Measurements from ENCODE around the gene KRTAP19-4.

The KRTAP19-4 gene

GRCh38 chr21:30480145-30480544 is 16.8 kb downstream of the KRTAP19-4 start, which contains the start of gene KRTAP19-1:
Gene KRTAP19-1, minus strand, starts transcription at chr21:30480367. Its CDS starts 50 bp downstream, at chr21:30480317.
- TF ChIP-seq MAX (IDR thresholded peaks at IDR 0.05; ENCODE audit: low read depth, low read length) = no peak
- no peak for TF ChIP-seq POLR2A (IDR thresholded peaks at IDR 0.05; ENCODE audit: extremely low read depth, insufficient read length)
- TF ChIP-seq MYC (IDR thresholded peaks at IDR 0.05; ENCODE audit: low read depth, low read length) = no peak
- TF ChIP-seq CTCF (IDR thresholded peaks at IDR 0.05; ENCODE audit: low read depth, low read length) = no peak
- no peak for DNase-seq (ENCODE audit: low read depth)
- no peak within 1 kb of the TSS for H3K4me3 ChIP-seq (ENCODE audit: low read depth, low read length)

GRCh38 chr21:30479259-30479658 is 17.7 kb downstream of the KRTAP19-4 start:
- no peak for TF ChIP-seq POLR2A (IDR thresholded peaks at IDR 0.05; ENCODE audit: extremely low read depth, insufficient read length)
- no peak for TF ChIP-seq MAX (IDR thresholded peaks at IDR 0.05; ENCODE audit: low read depth, low read length)
- TF ChIP-seq CTCF (IDR thresholded peaks at IDR 0.05; ENCODE audit: low read depth, low read length) = no peak
- no peak for TF ChIP-seq MYC (IDR thresholded peaks at IDR 0.05; ENCODE audit: low read depth, low read length)
- no peak for DNase-seq (ENCODE audit: low read depth)
- H3K4me3 ChIP-seq (ENCODE audit: low read depth, low read length) = no peak overlapping the region

GRCh38 chr21:30478004-30478403 is 19.0 kb downstream of the KRTAP19-4 start:
- TF ChIP-seq MYC (IDR thresholded peaks at IDR 0.05; ENCODE audit: low read depth, low read length) = no peak
- no peak for TF ChIP-seq MAX (IDR thresholded peaks at IDR 0.05; ENCODE audit: low read depth, low read length)
- no peak for TF ChIP-seq CTCF (IDR thresholded peaks at IDR 0.05; ENCODE audit: low read depth, low read length)
- TF ChIP-seq POLR2A (IDR thresholded peaks at IDR 0.05; ENCODE audit: extremely low read depth, insufficient read length) = no peak
- no peak overlapping the region for H3K4me3 ChIP-seq (ENCODE audit: low read depth, low read length)
- DNase-seq (ENCODE audit: low read depth) = no peak

- TF ChIP-seq CTCF (IDR thresholded peaks at IDR 0.05; ENCODE audit: low read depth, low read length) = no peak
- no peak for TF ChIP-seq MYC (IDR thresholded peaks at IDR 0.05; ENCODE audit: low read depth, low read length)
- DNase-seq (ENCODE audit: low read depth) = no peak
- H3K4me3 ChIP-seq (ENCODE audit: low read depth, low read length) = no peak overlapping the region
These were observed 27.9 kb downstream of the KRTAP19-4 start for GRCh38 chr21:30468900-30469714.

- peak; percentile 25 for DNase-seq (ENCODE audit: low read depth)
- no peak overlapping the region for H3K4me3 ChIP-seq (ENCODE audit: low read depth, low read length)
- TF ChIP-seq POLR2A (IDR thresholded peaks at IDR 0.05; ENCODE audit: extremely low read depth, insufficient read length) = no peak
- TF ChIP-seq CTCF (IDR thresholded peaks at IDR 0.05; ENCODE audit: low read depth, low read length) = peak; percentile 58
- no peak for TF ChIP-seq MYC (IDR thresholded peaks at IDR 0.05; ENCODE audit: low read depth, low read length)
- TF ChIP-seq MAX (IDR thresholded peaks at IDR 0.05; ENCODE audit: low read depth, low read length) = no peak
These were observed 33.3 kb downstream of the KRTAP19-4 start for GRCh38 chr21:30463713-30464112.

All from NB4 (cell line).